ENCODE measurements around the gene PDGFRB. TPM values are rescaled to one million over a fixed set of nuclear protein-coding genes. Genes with fewer than 3 reads are reported as not detected.

The PDGFRB gene
- total RNA-seq, 1 donor from 2014 or later, result 4.6 TPM

DNA sequence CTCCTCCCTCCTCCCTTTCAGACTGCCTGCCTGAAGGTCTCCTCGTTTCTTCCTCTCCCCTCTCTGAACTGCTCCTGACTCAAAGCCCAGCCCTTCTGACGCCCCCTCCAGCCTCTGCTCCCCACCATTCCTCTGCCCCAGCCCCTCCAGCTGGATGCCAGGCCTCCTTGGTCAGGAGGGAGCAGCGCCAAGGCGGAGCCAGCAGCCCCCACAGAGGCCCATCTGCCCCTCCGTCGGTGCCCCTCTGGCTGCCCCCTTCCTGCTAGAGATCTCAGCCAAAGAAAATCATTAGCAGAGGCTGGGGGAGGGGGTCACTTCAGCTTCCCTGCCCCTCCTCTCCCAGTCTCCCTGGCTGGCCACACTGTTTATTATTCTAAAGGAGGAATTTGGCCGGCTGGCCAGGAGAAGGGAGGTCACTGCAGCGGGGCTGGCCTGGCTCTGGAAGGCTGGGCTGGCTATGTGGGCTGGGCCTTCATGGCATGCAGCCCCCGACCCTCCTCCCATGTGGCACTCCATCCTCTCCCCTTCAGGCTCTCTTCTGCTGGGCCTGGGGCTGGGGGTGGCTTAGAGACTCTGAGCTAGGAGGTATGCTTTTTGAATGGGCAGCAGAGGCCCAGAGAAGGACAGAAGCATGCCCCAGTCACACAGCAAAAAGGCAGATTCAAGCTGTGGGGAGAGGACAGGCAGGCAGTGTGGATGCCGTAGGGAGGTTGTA is 16.9 kb downstream of the PDGFRB start:
- TF ChIP-seq CTCF (conservative IDR thresholded peaks at IDR 0.05; ENCODE audit: low read depth, low read length), result no peak
- DNase-seq (ENCODE audit: low read depth), result peak; percentile 6
- no peak overlapping the region for H3K4me3 ChIP-seq (ENCODE audit: low read depth, low read length)

DNA sequence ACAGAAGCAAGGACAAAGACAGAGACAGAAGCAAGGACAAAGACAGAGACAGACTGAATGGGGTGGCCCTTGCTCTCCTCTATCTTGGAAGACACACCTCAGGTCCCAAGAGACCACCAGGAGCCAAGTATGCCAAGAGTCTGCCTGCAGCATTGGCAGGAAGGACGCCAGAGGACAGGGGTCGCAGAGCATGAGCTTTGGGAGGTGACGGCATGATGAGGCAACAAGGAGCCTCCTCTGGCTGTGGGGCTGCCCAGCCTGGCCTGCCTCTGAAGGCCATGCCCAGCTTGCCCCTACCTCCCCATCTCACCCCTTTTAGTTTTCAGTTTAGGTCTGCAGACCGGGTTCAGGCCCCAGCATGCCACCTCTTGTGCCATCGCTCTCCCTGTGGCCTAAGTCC is 17.6 kb downstream of the PDGFRB start:
- TF ChIP-seq CTCF (conservative IDR thresholded peaks at IDR 0.05; ENCODE audit: low read depth, low read length), result no peak
- H3K4me3 ChIP-seq (ENCODE audit: low read depth, low read length), result no peak overlapping the region
- DNase-seq (ENCODE audit: low read depth), result no peak

GRCh38 chr5:150137168-150137957 is 18.3 kb downstream of the PDGFRB start:
- no peak for TF ChIP-seq CTCF (conservative IDR thresholded peaks at IDR 0.05; ENCODE audit: low read depth, low read length)
- DNase-seq (ENCODE audit: low read depth), result no peak

GRCh38 chr5:150136305-150137167 is 19.1 kb downstream of the PDGFRB start:
- DNase-seq (ENCODE audit: low read depth), result no peak
- no peak overlapping the region for H3K4me3 ChIP-seq (ENCODE audit: low read depth, low read length)
- no peak for TF ChIP-seq CTCF (conservative IDR thresholded peaks at IDR 0.05; ENCODE audit: low read depth, low read length)

More at GRCh38 chr5:150137168-150137957, 18.3 kb downstream of the PDGFRB start:
- H3K4me3 ChIP-seq (ENCODE audit: low read depth, low read length), result no peak overlapping the region

DNA sequence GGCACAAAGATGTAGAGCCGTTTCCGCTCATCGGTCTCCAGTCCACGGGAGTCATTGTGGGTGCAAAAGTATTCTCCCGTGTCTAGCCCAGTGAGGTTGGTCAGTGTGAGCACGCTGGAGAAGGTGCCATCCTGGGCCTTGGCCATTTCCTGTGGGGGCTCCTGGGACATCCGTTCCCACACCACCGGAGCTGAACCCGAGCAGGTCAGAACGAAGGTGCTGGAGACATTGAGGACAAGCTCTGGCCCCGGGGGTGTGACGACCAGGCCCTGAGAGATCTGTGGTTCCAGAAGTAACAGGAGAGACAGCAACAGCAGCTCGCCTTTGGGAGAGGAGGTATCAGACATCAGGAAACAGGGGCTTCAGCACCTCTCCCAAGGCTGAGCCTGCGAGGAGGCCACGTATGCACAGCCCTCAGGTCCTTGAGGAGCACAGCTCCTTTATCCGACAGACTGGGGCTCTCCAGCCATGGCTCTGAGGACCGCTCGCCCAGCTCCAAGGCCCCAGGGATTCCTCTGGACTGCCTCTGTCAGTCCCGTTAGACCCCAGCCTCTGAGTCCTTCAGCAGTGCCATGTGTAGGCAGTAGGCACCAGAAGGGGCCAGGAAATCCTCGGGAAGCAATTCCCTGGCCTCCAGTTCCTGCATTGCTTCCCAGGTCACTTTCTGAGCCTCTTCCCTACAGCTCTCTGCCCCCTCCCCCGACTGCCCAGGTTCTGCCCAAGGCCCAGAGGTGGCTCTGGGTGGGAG is 19.9 kb downstream of the PDGFRB start:
- H3K4me3 ChIP-seq (ENCODE audit: low read depth, low read length), result no peak overlapping the region
- no peak for DNase-seq (ENCODE audit: low read depth)
- TF ChIP-seq CTCF (conservative IDR thresholded peaks at IDR 0.05; ENCODE audit: low read depth, low read length), result no peak

DNA sequence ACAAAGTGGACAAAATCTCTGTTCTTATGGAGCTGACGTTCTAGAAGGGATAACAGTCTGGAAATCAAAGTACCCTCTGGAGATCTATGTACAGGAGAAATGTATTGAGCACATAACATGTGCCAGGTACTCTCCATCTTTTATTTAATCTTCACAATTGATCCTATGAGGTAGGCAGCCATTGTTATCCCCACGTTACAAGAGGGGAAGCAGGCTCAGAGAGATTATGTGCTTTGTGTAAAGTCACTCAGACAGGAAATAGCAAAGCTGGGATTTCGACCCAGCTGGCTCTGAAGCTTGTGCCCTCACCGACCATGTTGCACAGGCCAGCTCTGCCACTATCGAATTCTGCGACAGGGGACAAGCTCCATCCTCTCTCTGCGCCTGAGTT is 21.5 kb downstream of the PDGFRB start:
- DNase-seq (ENCODE audit: low read depth), result no peak
- TF ChIP-seq CTCF (conservative IDR thresholded peaks at IDR 0.05; ENCODE audit: low read depth, low read length), result no peak
- no peak overlapping the region for H3K4me3 ChIP-seq (ENCODE audit: low read depth, low read length)

All from epithelial cell of proximal tubule (primary cell).